TTC549 (cell line): Measurements from ENCODE around the gene DIPK1C.

Experiments
- FAIRE-seq: peaks from 2 replicates; lab custom pipeline; 2012; peaks lifted over from hg19 to GRCh38; lab: Jason Lieb, UNC

DIPK1C gene

DNA sequence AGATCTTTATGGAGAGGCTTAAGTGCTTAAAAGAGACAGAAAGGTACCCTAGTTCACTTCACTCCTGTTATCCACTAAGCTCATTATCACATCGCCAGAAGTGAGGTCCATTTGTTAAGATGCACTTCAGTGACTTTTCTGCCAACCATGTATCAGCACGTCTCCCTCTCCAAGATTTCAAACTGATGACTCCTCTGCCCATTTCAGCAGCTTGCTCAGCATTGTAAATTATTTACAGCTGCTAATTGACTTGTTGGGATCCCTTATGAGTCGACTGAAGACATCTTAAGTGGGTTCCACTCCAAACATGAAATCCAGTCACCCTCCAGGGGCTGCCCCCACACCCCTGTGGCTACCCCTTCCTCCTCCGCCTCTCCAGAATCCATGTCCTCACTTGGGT lies 37.3 kb downstream of the DIPK1C start:
- no peak for FAIRE-seq

DNA sequence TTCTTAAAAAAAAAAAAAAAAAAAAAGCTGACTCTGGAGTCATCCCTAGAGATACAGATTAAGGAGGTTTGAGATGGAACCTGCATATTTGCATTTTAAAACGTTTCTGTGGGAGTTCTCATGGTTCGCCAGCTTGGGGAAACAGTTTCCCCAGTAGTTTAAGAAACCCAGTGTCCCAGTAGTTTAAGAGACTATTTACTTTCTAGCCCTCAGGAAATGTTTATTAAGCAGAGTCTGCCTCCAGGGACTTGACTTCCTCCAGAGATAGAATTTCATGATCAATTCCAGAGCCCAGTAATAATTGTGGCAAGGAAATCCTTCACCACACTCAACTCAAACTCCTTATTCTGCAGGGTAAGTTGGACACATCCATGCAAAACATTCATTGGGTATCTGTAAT lies 39.1 kb downstream of the DIPK1C start:
- no peak for FAIRE-seq

DNA sequence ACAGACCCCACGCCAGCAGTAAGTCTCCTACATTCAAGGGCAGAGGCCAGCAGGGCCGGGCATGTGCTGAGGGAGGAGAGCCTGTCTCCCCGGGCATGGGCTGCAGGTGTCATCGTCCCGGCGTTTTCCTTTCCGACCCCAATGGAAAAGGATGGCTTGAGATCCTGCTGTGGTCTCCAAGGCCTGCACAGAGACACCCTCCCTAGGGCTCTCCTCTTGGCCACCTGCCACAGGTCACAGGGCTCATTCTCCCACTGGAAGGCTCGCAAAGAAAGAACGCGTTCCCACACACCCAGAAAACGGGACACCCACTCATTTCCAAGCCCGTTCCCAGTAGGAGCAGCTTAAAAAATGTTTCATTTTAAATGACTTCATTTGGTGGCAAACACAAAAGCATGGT lies 41.0 kb downstream of the DIPK1C start:
- no peak for FAIRE-seq

DNA sequence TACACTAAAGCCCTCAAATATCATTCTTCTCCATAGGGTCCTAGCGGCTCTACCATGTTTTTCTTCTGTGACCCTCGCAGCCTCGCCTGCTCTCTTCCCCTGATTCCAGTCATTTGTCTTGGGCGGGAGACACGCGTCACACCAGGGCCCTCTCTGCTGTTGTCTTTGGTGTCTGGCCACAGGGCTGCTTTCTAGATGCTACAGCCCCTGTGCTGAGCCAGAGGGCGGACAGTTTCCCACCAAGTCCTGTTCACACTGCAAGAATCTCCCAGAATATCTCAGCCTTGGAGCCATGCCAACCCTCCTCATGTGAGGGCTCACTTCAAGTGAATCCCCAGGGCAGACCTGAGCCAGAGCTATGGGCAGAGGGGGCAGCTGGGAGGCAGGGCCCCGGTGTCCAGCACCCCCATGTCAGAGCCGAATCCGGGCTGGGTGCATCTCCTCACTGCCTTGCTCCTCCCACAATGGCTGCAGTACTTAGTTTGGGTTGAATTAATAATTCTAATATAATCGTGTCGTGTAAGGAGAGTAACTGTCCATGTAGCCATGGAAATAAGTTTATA lies 42.1 kb downstream of the DIPK1C start:
- FAIRE-seq, result no peak

DNA sequence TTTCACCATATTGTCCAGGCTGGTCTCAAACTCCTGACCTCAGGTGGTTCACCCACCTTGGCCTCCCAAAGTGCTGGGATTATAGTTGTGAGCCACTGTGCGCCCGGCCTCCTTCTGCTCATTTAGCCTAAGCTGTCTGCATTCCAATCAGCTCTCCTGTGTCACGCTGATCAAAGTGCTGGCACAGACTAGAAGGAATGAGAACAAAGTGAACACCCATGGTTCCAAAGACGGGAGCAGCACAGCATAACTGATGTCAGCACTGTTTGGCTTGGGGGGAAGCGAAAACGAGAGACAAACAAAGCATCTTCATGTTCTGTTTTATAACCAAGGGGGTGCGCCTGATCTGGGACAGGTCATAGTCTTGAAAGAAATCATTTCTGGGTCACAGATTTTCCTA lies 43.3 kb downstream of the DIPK1C start:
- no peak for FAIRE-seq

GRCh38 chr18:74412116-74412880 lies 44.8 kb downstream of the DIPK1C start:
- no peak for FAIRE-seq

- FAIRE-seq, result no peak
Observed at GRCh38 chr18:74411475-74411874, 45.6 kb downstream of the DIPK1C start.

DNA sequence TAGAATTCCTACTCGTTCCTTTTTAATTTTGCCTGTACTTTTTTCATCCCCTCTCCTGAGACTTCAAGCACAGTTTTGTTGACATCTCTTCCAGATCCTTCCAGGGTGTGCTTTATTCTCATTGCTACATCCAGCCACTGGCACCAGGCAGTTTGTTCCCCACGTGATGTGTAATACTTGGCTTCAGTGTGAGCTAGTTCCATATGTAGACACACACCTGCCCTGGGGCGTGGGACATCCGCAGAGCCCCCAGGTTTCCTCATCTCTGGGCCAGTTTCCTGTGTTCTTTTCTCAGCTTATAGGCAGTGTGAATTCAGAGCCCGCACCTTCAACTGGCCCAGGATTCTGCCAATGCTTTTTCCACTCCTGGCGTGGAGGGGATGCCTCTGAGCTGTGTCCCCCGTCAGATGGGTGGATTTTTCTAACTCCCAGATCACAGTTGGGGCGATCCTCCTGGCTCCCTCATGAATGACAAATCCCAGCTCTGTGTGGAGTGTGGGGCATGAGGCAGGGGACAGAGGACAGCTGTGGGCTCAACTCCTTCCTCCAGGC lies 46.6 kb downstream of the DIPK1C start:
- no peak for FAIRE-seq

DNA sequence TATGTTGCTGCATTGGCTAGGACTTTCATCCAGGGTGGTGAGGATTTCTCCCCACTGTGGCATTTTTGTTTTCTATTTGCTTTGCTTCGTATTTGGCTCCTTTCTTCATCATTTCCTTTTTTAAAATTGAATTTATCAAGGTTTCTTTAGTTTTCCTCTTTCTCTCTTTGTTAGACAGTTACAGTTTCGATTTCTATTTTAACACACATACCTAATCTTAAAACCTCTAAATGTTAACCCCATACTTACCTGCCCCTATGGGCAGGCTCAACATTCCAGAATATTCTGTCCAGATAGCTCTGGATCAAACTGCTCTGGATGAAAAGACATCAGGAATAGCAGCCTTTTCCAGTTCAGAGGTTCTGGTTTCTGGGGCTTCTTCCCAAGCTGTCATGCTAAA lies 49.2 kb downstream of the DIPK1C start:
- no peak for FAIRE-seq

- no peak for FAIRE-seq
Observed at GRCh38 chr18:74402806-74403433, 54.2 kb downstream of the DIPK1C start.

GRCh38 chr18:74400813-74401212 lies 56.3 kb downstream of the DIPK1C start:
- no peak for FAIRE-seq

DNA sequence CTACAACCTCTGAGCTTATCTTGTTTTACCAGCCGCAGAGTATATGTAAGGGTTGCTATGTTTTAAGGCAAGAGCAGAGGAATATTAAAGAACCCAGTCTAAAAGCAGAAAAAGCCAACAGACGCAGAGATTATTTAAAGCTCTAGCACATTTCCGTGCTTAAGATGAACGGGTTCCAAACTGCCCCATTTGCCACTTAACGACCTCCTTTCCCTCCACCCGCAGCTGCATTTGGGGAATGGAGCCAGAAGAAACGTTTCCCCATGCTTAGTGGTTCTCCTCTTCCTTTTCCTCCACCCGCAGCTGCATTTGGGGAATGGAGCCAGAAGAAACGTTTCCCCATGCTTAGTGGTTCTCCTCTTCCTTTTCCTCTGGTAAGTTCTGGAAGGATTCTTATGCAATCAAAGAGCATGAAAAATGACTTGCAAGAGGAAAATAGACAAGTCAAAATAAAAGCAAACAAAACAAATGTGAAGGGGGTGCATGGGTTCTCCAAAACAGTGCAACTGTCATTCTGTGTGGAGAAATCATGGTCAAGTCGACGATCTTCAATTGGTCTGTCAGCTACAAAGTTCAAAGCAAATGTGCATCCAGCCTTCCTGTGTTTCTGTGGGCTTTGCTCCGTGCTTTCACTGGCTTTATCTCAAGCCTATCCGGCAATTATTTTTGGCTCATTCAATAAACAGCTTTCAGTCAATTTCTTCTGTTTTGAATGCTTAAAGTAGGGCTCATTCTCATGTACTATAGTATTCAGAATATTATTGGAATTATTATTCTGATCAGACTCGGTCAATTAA lies 57.8 kb downstream of the DIPK1C start:
- no peak for FAIRE-seq

DNA sequence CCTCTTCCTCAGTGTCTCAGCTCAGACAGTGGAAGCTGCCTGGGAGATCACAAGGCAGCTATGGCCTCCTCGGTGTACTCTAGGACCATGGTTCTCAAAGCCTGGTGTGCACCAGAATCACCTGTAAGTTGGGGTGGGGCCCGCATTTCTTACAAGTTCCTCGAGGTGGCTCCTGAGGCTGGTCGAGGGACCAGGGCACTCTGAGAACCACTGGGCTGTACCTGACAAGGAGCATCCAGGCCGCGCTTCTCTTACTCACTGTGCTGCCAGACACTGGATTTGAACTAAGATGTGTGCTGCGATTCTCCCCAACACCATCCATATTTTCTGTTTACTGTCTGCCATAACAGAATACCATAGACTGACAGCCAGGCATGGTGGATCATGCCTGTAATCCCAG lies 59.5 kb downstream of the DIPK1C start:
- no peak for FAIRE-seq

DNA sequence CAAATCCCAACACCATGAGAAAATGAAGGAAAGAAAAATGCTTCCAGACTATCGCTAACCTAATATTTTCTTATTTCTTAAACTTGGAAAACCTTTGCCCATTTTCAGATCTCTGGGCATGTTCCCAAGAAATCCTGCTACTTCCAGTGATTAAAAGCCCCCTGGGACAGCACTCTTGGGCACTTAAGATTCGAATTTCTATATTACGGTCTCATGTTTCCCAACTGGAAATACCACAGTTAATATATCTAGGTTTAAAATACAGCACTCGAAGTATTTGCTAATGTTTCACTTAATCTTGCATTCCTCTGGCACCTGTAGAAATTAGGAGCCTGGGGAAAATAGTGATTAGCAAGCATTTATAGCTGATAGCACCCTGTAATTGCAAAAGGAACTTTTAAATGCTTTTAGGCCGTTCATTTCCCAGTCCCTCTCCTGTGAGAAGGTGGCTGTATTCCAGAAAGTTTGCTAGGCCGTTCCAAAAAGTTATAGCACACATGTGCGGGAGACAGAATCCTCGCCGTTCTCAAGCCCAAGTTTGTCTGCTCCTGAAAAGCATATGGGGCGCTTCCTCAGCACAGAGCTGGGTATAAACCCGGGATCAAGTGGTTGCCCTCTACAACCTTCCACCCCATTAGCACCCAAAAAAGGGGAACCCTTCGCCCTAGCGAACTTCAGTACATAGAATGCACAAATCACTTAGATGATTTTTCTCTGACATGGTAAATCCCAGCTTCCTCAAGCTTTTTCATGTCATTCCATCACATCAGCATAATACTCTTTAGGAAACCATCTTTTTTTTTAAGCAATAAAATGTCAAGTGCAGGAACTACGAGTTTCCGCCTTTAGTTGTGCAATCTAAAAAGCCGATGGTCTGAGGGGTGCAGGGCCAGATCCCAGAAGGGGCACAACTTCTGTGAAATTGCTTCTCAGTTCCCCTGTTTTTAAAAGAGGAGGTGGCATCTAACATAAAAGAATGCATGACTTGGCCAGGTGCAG lies 60.6 kb downstream of the DIPK1C start:
- FAIRE-seq, result no peak

GRCh38 chr18:74395648-74396154 lies 61.4 kb downstream of the DIPK1C start:
- FAIRE-seq, result no peak

DNA sequence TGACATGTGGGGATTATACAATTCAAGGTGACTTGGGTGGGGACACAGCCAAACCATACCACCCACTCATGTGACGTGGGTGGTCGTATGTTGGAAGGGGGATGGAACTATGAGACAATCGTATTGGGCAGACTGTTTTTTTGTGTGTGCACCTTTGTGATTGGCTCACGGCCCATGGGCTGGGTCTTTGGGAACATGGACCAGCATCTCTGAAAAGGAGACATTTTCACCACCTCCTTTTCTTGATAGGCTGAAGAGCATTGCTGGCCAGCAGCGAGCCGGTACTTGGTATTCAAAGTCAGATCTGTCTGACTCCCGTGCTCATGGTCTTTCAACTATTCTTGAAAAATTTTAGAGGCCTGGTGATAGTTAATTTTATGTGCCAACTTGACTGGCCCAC lies 62.1 kb downstream of the DIPK1C start:
- no peak for FAIRE-seq

DNA sequence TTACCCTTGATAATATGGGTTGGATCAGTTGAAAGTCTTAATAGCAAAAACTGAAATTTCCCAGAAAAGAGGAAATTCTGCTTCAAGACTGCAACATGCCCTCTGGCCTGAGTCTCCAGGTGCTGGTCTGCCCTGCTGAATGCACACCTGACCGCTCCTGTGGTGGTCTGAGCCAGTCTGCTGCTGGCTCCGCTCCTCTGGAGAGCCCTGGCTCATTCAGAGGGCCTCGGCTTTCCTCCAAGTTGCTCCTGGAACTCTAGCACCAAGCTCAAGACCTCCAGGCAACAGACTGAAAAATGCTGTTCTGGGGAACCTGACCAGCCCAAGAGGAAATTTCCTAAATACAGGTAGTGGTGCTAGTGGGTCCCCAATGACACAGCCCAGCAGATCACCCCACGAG lies 64.8 kb downstream of the DIPK1C start:
- no peak for FAIRE-seq

GRCh38 chr18:74390900-74391299 lies 66.2 kb downstream of the DIPK1C start:
- FAIRE-seq, result no peak

- FAIRE-seq, result no peak
Observed at GRCh38 chr18:74389991-74390390, 67.1 kb downstream of the DIPK1C start.

- no peak for FAIRE-seq
Observed at GRCh38 chr18:74389171-74389927, 67.8 kb downstream of the DIPK1C start.
